ENCODE data around the gene LMBR1L. TPM values are rescaled to one million over a fixed set of nuclear protein-coding genes. Genes with fewer than 3 reads are reported as not detected.

The LMBR1L gene
- total RNA-seq, 3 donors from 2014 or later (not counting 1 experiment from before 2014, with no cell fraction given) = 262 to 294 (median 271) TPM

- Histone ChIP-seq H3K36me3 (ENCODE audit: control insufficient read depth, insufficient read depth, low read length) (peaks cover 6% of the 10 kb centered on the region), H3K9me3 (ENCODE audit: control insufficient read depth, insufficient read depth, low read length) (no peaks in the 10 kb centered on the region), H3K4me3 (ENCODE audit: low read length) (no peak overlapping the region), H3K4me1 (ENCODE audit: control insufficient read depth, insufficient read depth, low read length) (peaks cover 63% of the 10 kb centered on the region), H3K27me3 (ENCODE audit: control insufficient read depth, insufficient read depth, low read length) (peaks cover 50% of the 10 kb centered on the region), H3K27ac (ENCODE audit: low read length) (no peak overlapping the region)
- DNase-seq (peak in 1 of 2 donors; percentile 75), ATAC-seq (no peak)
- intact Hi-C loops (cut with micrococcal nuclease) = no loop called here
- Mint-ChIP-seq H3K27ac (no peak overlapping the region), H3K4me1 (peaks cover 33 to 55% of the 10 kb centered on the region in 2 donors), H3K27me3 (ENCODE audit: low read depth in 2 of 2) (peaks cover 27 to 49% of the 10 kb centered on the region in 2 donors), H3K9me3 (no peaks in the 10 kb centered on the region), H3K36me3 (peaks cover 7% of the 10 kb centered on the region), H3K4me3 (no peak overlapping the region)
- WGBS (ENCODE audit: insufficient coverage) = 7% methylated on average over 29 of the region's 32 CpGs
- no peak for TF ChIP-seq CTCF (IDR thresholded peaks at IDR 0.05)
Observed at GRCh38 chr12:49092086-49092815, 18.4 kb downstream of the LMBR1L start.

- Mint-ChIP-seq H3K4me3 (no peak overlapping the region), H3K27me3 (ENCODE audit: low read depth in 2 of 2) (peaks cover 27 to 51% of the 10 kb centered on the region in 2 donors), H3K9me3 (no peaks in the 10 kb centered on the region), H3K4me1 (peaks cover 33 to 55% of the 10 kb centered on the region in 2 donors), H3K36me3 (peaks cover 7% of the 10 kb centered on the region), H3K27ac (no peak overlapping the region)
- no peak overlapping the region for H3K4me3 ChIP-seq (ENCODE audit: low read length)
- ATAC-seq (no peak), DNase-seq (no peak)
- peaks cover 2% of the 10 kb centered on the region for H3K36me3 ChIP-seq (ENCODE audit: control insufficient read depth, insufficient read depth, low read length)
- 5% methylated on average over 14 of the region's 14 CpGs for WGBS (ENCODE audit: insufficient coverage)
- H3K4me1 ChIP-seq (ENCODE audit: control insufficient read depth, insufficient read depth, low read length) = peaks cover 63% of the 10 kb centered on the region
- H3K27me3 ChIP-seq (ENCODE audit: control insufficient read depth, insufficient read depth, low read length) = peaks cover 50% of the 10 kb centered on the region
- H3K27ac ChIP-seq (ENCODE audit: low read length) = no peak overlapping the region
- intact Hi-C loops (cut with micrococcal nuclease) = no loop called here
- no peak for TF ChIP-seq CTCF (IDR thresholded peaks at IDR 0.05)
- no peaks in the 10 kb centered on the region for H3K9me3 ChIP-seq (ENCODE audit: control insufficient read depth, insufficient read depth, low read length)
Observed at GRCh38 chr12:49091836-49092085, 18.9 kb downstream of the LMBR1L start.

- no peak overlapping the region for H3K4me3 ChIP-seq (ENCODE audit: low read length)
- H3K27ac ChIP-seq (ENCODE audit: low read length) = no peak overlapping the region
- H3K4me1 ChIP-seq (ENCODE audit: control insufficient read depth, insufficient read depth, low read length) = peaks cover 63% of the 10 kb centered on the region
- no peaks in the 10 kb centered on the region for H3K36me3 ChIP-seq (ENCODE audit: control insufficient read depth, insufficient read depth, low read length)
- WGBS (ENCODE audit: insufficient coverage) = 12% methylated on average over 32 of the region's 41 CpGs
- DNase-seq (peak in 1 of 2 donors; percentile 27), ATAC-seq (no peak)
- H3K27me3 Mint-ChIP-seq (ENCODE audit: low read depth in 2 of 2) = peaks cover 27 to 54% of the 10 kb centered on the region in 2 donors
- H3K27ac Mint-ChIP-seq = no peak overlapping the region
- TF ChIP-seq CTCF (IDR thresholded peaks at IDR 0.05) = no peak
- H3K4me1 Mint-ChIP-seq = peaks cover 33 to 55% of the 10 kb centered on the region in 2 donors
- H3K9me3 ChIP-seq (ENCODE audit: control insufficient read depth, insufficient read depth, low read length) = no peaks in the 10 kb centered on the region
- intact Hi-C loops (cut with micrococcal nuclease) = no loop called here
- H3K36me3 Mint-ChIP-seq = peaks cover 7% of the 10 kb centered on the region
- H3K27me3 ChIP-seq (ENCODE audit: control insufficient read depth, insufficient read depth, low read length) = peaks cover 50% of the 10 kb centered on the region
- peak overlapping the region; percentile 79 for H3K4me3 Mint-ChIP-seq
- H3K9me3 Mint-ChIP-seq = no peaks in the 10 kb centered on the region
Observed at GRCh38 chr12:49091056-49091835, 19.4 kb downstream of the LMBR1L start.

Measured in natural killer cell (primary cell).